WTC11 (cell line): ENCODE measurements around the gene KCNJ1.

Experiments
- ATF2 ChIP-seq: sonication (generic); formaldehyde crosslinking; IDR thresholded peaks from 2 replicates; pipeline ENCODE4 v1.8.1; 2022; ENCODE audit warnings: low read depth, missing genetic modification reagents, borderline replicate concordance
- CDX4 ChIP-seq: fragments of 250-450 bp; sonication (Bioruptor Pico); IDR thresholded peaks from 2 replicates; pipeline ENCODE4 v1.9.0; 2021; ENCODE audit warnings: moderate library complexity, mild to moderate bottlenecking, inconsistent platforms, borderline replicate concordance
- CTCF ChIP-seq: fragments of 200-600 bp; IDR thresholded peaks from 2 replicates; pipeline ENCODE4 v1.8.0; 2022; ENCODE audit warnings: antibody characterized with exemption
- FOXK1 ChIP-seq: sonication (generic); formaldehyde crosslinking; IDR thresholded peaks from 2 replicates; pipeline ENCODE4 v1.8.0; 2022; ENCODE audit warnings: mild to moderate bottlenecking, moderate library complexity, missing genetic modification reagents
- JUN ChIP-seq: sonication (generic); formaldehyde crosslinking; IDR thresholded peaks from 2 replicates; pipeline ENCODE4 v1.8.0; 2023; ENCODE audit warnings: mild to moderate bottlenecking, missing genetic modification reagents
- NR3C1 ChIP-seq: sonication (generic); formaldehyde crosslinking; conservative IDR thresholded peaks from 2 replicates; pipeline ENCODE4 v1.8.1; 2023; ENCODE audit warnings: low read depth, mild to moderate bottlenecking, missing genetic modification reagents
- TCF7 ChIP-seq: sonication (generic); formaldehyde crosslinking; IDR thresholded peaks from 2 replicates; pipeline ENCODE4 v1.8.0; 2022; ENCODE audit warnings: mild to moderate bottlenecking, low read depth, missing genetic modification reagents, moderate library complexity
- USF2 ChIP-seq: sonication (generic); formaldehyde crosslinking; IDR thresholded peaks from 2 replicates; pipeline ENCODE4 v1.8.1; 2023; ENCODE audit warnings: mild to moderate bottlenecking, missing genetic modification reagents, moderate library complexity

GRCh38 chr11:128814856-128815705 lies 52.0 kb downstream of the KCNJ1 start:
- no peak for TF ChIP-seq USF2 (CRISPR knock-in tag)
- no peak for TF ChIP-seq FOXK1 (CRISPR knock-in tag)
- no peak for TF ChIP-seq CTCF
- no peak for TF ChIP-seq CDX4
- no peak for TF ChIP-seq JUN (CRISPR knock-in tag)
- no peak for TF ChIP-seq TCF7
- no peak for TF ChIP-seq NR3C1
- no peak for TF ChIP-seq ATF2
